OCI-LY7 (cell line): ENCODE data around the gene NFATC4. TPM values are rescaled to one million over a fixed set of nuclear protein-coding genes. Genes with fewer than 3 reads are reported as not detected.

Experiments used
- BruUV-seq: library from RNA; stranded (reverse); fragments of 400-500 nt; replicated peaks from 2 replicates; lab custom pipeline; 2021; lab: Mats Ljungman, UMichigan
- CTCF ChIA-PET: fragments of 300-600 bp; sonication (Branson Sonifier 250); formaldehyde crosslinking; loops from one replicate; lab custom pipeline; 2022; ENCODE audit warnings: antibody characterized with exemption; ENCODE audit not compliant: unreplicated experiment; lab: Charles Lee
- POLR2A ChIA-PET: fragments of 300-600 bp; sonication (Branson Sonifier 250); formaldehyde crosslinking; loops from one replicate; lab custom pipeline; 2022; ENCODE audit warnings: antibody characterized with exemption; lab: Charles Lee
- DNase-seq: peaks from one replicate; pipeline ENCODE4 v3.0.0-alpha.2; 2015; ENCODE audit warnings: low spot score
- H2AFZ ChIP-seq: fragments of 200-600 bp; sonication (generic), shearing (Covaris generic); 2 replicates; pipeline ENCODE4 v1.6.1; 2014; ENCODE audit warnings: mild to moderate bottlenecking, antibody characterized with exemption, low read length, moderate library complexity
- H3K27ac ChIP-seq: fragments of 200-600 bp; sonication (generic); 2 replicates; pipeline ENCODE4 v1.5.1; 2014; ENCODE audit warnings: mixed run types, low read depth, mild to moderate bottlenecking, moderate library complexity, low read length, inconsistent platforms; ENCODE audit not compliant: poor library complexity, severe bottlenecking
- H3K36me3 ChIP-seq: fragments of 200-600 bp; sonication (generic); 2 replicates; pipeline ENCODE4 v1.6.1; 2014; ENCODE audit warnings: mild to moderate bottlenecking, antibody characterized with exemption, low read length, moderate library complexity, mixed read lengths; ENCODE audit not compliant: insufficient read depth
- H3K4me1 ChIP-seq: fragments of 200-600 bp; sonication (generic); 2 replicates; pipeline ENCODE4 v1.5.1; 2014; ENCODE audit warnings: mild to moderate bottlenecking, low read length; ENCODE audit not compliant: insufficient read depth, poor library complexity, severe bottlenecking
- H3K4me2 ChIP-seq: fragments of 200-600 bp; sonication (generic); 2 replicates; pipeline ENCODE4 v1.6.1; 2014; ENCODE audit warnings: mild to moderate bottlenecking, low read length
- H3K4me3 ChIP-seq: fragments of 200-600 bp; sonication (generic); 2 replicates; pipeline ENCODE4 v1.5.1; 2014; ENCODE audit warnings: mild to moderate bottlenecking, low read depth, low read length; ENCODE audit not compliant: poor library complexity, severe bottlenecking
- H3K79me2 ChIP-seq: fragments of 200-600 bp; sonication (generic); 2 replicates; pipeline ENCODE4 v1.6.1; 2016; ENCODE audit warnings: low read depth, mild to moderate bottlenecking, low read length, moderate library complexity, mixed read lengths; ENCODE audit not compliant: insufficient read depth
- H3K9me2 ChIP-seq: fragments of 200-600 bp; sonication (generic); 2 replicates; pipeline ENCODE4 v1.6.1; 2016; ENCODE audit warnings: mild to moderate bottlenecking, low read length, mixed read lengths; ENCODE audit not compliant: insufficient read depth
- H3K9me3 ChIP-seq: fragments of 200-600 bp; sonication (generic); 2 replicates; pipeline ENCODE4 v1.6.1; 2014; ENCODE audit warnings: mild to moderate bottlenecking, mixed run types, low read length, mixed read lengths
- H4K20me1 ChIP-seq: fragments of 200-600 bp; sonication (generic); 2 replicates; pipeline ENCODE4 v1.6.1; 2014; ENCODE audit warnings: mild to moderate bottlenecking, antibody characterized with exemption, low read length, moderate library complexity, mixed read lengths; ENCODE audit not compliant: insufficient read depth
- EZH2phosphoT487 ChIP-seq: fragments of 200-600 bp; sonication (generic); IDR thresholded peaks from 2 replicates; pipeline ENCODE4 v1.6.1; 2018; ENCODE audit warnings: low read depth, borderline replicate concordance, mild to moderate bottlenecking, mixed run types, antibody characterized with exemption, low read length, moderate library complexity, mixed read lengths
- intact Hi-C: fragments of 100-400 bp; cut with micrococcal nuclease; formaldehyde crosslinking; loops from one replicate; pipeline ENCODE4 v1.10.0; 2022; ENCODE audit not compliant: unreplicated experiment
- total RNA-seq, 2 experiments: library from RNA; depleted of rRNA in 1 of 2; stranded (reverse); fragments of >200 nt in 1 of 2; shearing (Covaris generic) in 1 of 2; gene quantifications; 2 replicates each; pipeline ENCODE4 v1.2.3, GENCODE V29; 2014 to 2022
- TF ChIP-seq, protein P1 (sequence below): fragments of 200-600 bp; sonication (generic); conservative IDR thresholded peaks from 2 replicates; pipeline ENCODE4 v1.5.1; 2014; ENCODE audit warnings: mild to moderate bottlenecking, antibody characterized with exemption, low read length, moderate library complexity, mixed read lengths

The NFATC4 gene
- total RNA-seq, 2 experiments from 2014 or later = 72.2 to 96.6 TPM

DNA sequence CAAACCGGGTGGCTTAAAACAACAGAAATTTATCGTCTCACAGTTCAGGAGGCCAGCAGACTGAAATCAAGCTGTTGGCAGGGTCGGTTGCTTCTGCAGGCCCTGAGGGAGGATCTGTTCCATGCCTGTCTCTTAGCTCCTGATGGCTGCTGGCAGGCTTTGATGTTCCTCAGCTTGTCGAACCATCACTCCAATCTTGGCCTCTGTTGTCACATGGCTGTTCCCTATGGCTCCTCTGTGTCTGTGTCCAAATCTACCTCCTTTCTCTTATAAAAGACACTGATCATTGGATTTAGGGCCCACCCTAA is 14.0 kb downstream of the NFATC4 start:
- no TSS peak for BruUV-seq
- Histone ChIP-seq H3K36me3 (no peaks in the 10 kb centered on the region), H3K4me1 (no peaks in the 10 kb centered on the region), H2AFZ (no peak overlapping the region), H3K9me3 (no peaks in the 10 kb centered on the region), H3K9me2 (no peaks in the 10 kb centered on the region), H3K79me2 (no peaks in the 10 kb centered on the region), H3K27ac (no peak overlapping the region), H3K4me3 (no peak overlapping the region), H4K20me1 (no peaks in the 10 kb centered on the region), H3K4me2 (no peak overlapping the region)
- intact Hi-C loops = no loop called here
- ChIA-PET CTCF (no interaction called here), POLR2A (interaction anchor here (1.4 kb wide), 1 partner anchor 48 kb away, joined by 3 read pairs; the partner anchor contains the start of gene KHNYN)
- DNase-seq = no peak
- TF ChIP-seq EZH2phosphoT487 = no peak
- TF ChIP-seq, protein P1, sequence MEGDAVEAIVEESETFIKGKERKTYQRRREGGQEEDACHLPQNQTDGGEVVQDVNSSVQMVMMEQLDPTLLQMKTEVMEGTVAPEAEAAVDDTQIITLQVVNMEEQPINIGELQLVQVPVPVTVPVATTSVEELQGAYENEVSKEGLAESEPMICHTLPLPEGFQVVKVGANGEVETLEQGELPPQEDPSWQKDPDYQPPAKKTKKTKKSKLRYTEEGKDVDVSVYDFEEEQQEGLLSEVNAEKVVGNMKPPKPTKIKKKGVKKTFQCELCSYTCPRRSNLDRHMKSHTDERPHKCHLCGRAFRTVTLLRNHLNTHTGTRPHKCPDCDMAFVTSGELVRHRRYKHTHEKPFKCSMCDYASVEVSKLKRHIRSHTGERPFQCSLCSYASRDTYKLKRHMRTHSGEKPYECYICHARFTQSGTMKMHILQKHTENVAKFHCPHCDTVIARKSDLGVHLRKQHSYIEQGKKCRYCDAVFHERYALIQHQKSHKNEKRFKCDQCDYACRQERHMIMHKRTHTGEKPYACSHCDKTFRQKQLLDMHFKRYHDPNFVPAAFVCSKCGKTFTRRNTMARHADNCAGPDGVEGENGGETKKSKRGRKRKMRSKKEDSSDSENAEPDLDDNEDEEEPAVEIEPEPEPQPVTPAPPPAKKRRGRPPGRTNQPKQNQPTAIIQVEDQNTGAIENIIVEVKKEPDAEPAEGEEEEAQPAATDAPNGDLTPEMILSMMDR = no peak

DNA sequence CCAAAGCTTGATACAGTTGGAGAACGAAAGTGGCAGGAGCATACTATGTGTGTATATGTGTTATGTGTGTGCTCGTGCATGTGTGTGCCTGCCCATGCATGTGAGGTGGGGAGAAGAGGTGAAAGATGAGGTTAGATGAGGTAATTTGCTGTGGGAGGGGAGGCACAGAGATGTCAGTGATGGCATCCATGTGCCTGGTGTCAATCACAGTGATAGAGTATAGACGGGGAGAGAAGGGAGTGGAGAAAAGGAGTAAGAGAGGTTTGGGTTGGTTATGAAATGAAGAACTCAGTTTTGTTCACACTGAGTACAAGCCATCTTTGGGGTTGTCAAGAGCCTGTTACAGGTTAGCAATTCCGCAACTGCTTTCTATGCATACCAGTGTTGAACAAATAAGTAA is 16.2 kb downstream of the NFATC4 start:
- no peaks in the 10 kb centered on the region for H3K79me2 ChIP-seq
- BruUV-seq = no TSS peak
- no peaks in the 10 kb centered on the region for H4K20me1 ChIP-seq
- TF ChIP-seq, protein P1 = no peak
- no peak for TF ChIP-seq EZH2phosphoT487
- DNase-seq = no peak
- no peaks in the 10 kb centered on the region for H3K9me2 ChIP-seq
- no peak overlapping the region for H3K27ac ChIP-seq
- H3K4me1 ChIP-seq = no peaks in the 10 kb centered on the region
- intact Hi-C loops = no loop called here
- no peak overlapping the region for H3K4me2 ChIP-seq
- no peaks in the 10 kb centered on the region for H3K36me3 ChIP-seq
- POLR2A ChIA-PET = no interaction called here
- H2AFZ ChIP-seq = no peak overlapping the region
- H3K4me3 ChIP-seq = no peak overlapping the region
- H3K9me3 ChIP-seq = no peaks in the 10 kb centered on the region
- CTCF ChIA-PET = no interaction called here

DNA sequence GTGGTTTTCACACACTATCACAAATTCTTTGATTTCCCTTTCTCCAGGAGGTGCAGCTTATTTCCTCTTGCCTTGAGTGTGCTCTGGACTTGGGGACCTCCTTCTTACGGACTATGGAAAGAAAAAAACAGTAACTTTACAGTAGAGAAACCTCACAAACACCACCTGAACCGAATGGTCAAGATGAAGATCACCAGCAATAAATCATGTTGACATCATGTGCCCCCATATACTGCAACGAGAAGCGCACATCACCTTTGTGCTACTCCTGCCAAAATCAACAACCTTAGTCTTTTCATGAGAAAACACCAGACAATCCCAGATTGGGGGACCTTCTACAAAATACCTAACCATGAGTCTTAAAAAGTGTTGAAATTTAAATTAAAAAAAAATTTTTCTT is 17.5 kb downstream of the NFATC4 start:
- CTCF ChIA-PET = no interaction called here

More for the DNA sequence above, 17.5 kb downstream of the NFATC4 start:
- no peaks in the 10 kb centered on the region for H3K79me2 ChIP-seq
- POLR2A ChIA-PET = interaction anchor here (0.6 kb wide), 1 partner anchor 15 kb away, joined by 5 read pairs; no protein-coding TSS in a partner anchor
- intact Hi-C loops = no loop called here
- no peak overlapping the region for H3K4me3 ChIP-seq
- no TSS peak for BruUV-seq
- H3K4me1 ChIP-seq = peaks cover 2% of the 10 kb centered on the region
- no peak overlapping the region for H3K4me2 ChIP-seq
- H3K27ac ChIP-seq = no peak overlapping the region
- no peaks in the 10 kb centered on the region for H4K20me1 ChIP-seq
- H3K9me2 ChIP-seq = no peaks in the 10 kb centered on the region
- H3K36me3 ChIP-seq = no peaks in the 10 kb centered on the region
- DNase-seq = no peak
- H3K9me3 ChIP-seq = no peaks in the 10 kb centered on the region
- TF ChIP-seq EZH2phosphoT487 = no peak
- TF ChIP-seq, protein P1 = no peak
- no peak overlapping the region for H2AFZ ChIP-seq
